Panc1 (cell line): ENCODE measurements around the gene ACTL10. TPM values are rescaled to one million over a fixed set of nuclear protein-coding genes. Genes with fewer than 3 reads are reported as not detected.

ENCODE experiments used
- ATAC-seq: fragments of 200-7000 bp; cut with Tn5 transposase; 2 replicates; pipeline ENCODE4 v1.9.1; 2020; ENCODE audit warnings: mild to moderate bottlenecking, moderate library complexity
- BruUV-seq: library from RNA; stranded (reverse); fragments of 400-500 nt; replicated peaks from 2 replicates; lab custom pipeline; 2021; lab: Mats Ljungman, UMichigan
- CTCF ChIA-PET: fragments of 300-600 bp; sonication (Branson Sonifier 250); formaldehyde crosslinking; loops from one replicate; lab custom pipeline; 2022; ENCODE audit warnings: antibody characterized with exemption; lab: Charles Lee
- POLR2A ChIA-PET: fragments of 300-600 bp; sonication (Branson Sonifier 250); formaldehyde crosslinking; loops from one replicate; lab custom pipeline; 2022; ENCODE audit warnings: antibody characterized with exemption; lab: Charles Lee
- DNase-seq: peaks from one replicate; pipeline ENCODE4 v3.0.0-alpha.2; 2010; ENCODE audit warnings: low read depth, low spot score
- H3K27ac ChIP-seq: 2 replicates; pipeline ENCODE4 v1.5.1; 2011; ENCODE audit warnings: mild to moderate bottlenecking, low read length, inconsistent platforms
- H3K27me3 ChIP-seq: fragments of 200-500 bp; sonication (Bioruptor generic); 2 replicates; pipeline ENCODE4 v1.6.0; 2014; ENCODE audit warnings: low read length, inconsistent platforms; ENCODE audit not compliant: control insufficient read depth, insufficient read depth
- H3K36me3 ChIP-seq: fragments of 200-500 bp; sonication (Bioruptor generic); 2 replicates; pipeline ENCODE4 v1.5.1; 2014; ENCODE audit warnings: inconsistent platforms, mild to moderate bottlenecking, low read length, moderate library complexity; ENCODE audit not compliant: control insufficient read depth, insufficient read depth
- H3K4me1 ChIP-seq: 2 replicates; pipeline ENCODE4 v1.5.1; 2011; ENCODE audit warnings: inconsistent platforms, mild to moderate bottlenecking, low read length, moderate library complexity; ENCODE audit not compliant: control insufficient read depth, insufficient read depth
- H3K4me3 ChIP-seq, 2 experiments: 2 replicates each; pipeline ENCODE4 v1.5.1; 2011 to 2012; ENCODE audit warnings: low read depth in 2 of 2, low read length in 2 of 2, mild to moderate bottlenecking in 2 of 2, inconsistent platforms in 1 of 2, moderate library complexity in 1 of 2
- H3K9me3 ChIP-seq: fragments of 200-500 bp; sonication (Bioruptor generic); 2 replicates; pipeline ENCODE4 v1.5.1; 2014; ENCODE audit warnings: low read depth, mild to moderate bottlenecking, inconsistent platforms, low read length, moderate library complexity; ENCODE audit not compliant: control insufficient read depth, insufficient read depth
- POLR2AphosphoS5 ChIP-seq: IDR thresholded peaks from 2 replicates; pipeline ENCODE4 v1.6.1; 2012; ENCODE audit warnings: mild to moderate bottlenecking, low read depth, low read length, moderate library complexity
- SIN3A ChIP-seq: IDR thresholded peaks from 2 replicates; pipeline ENCODE4 v1.6.1; 2012; ENCODE audit warnings: low read depth, mild to moderate bottlenecking, low read length, moderate library complexity, borderline replicate concordance; ENCODE audit not compliant: insufficient read depth
- TCF7L2 ChIP-seq: IDR thresholded peaks from 2 replicates; pipeline ENCODE4 v1.6.1; 2011; ENCODE audit warnings: mild to moderate bottlenecking, low read depth, low read length, inconsistent platforms
- in situ Hi-C: cut with HindIII; loops from 2 replicates; pipeline ENCODE4 v1.10.0; 2016; ENCODE audit warnings: low sequenced_read_pairs, low pct_unique_long_range_greater_than_20kb
- intact Hi-C: fragments of 100-400 bp; cut with micrococcal nuclease; formaldehyde crosslinking; loops from one replicate; pipeline ENCODE4 v1.10.0; 2022; ENCODE audit not compliant: unreplicated experiment
- total RNA-seq: library from RNA; stranded (reverse); gene quantifications from one replicate; pipeline ENCODE4 v1.2.1, GENCODE V29; 2021; ENCODE audit not compliant: unreplicated experiment
- TF ChIP-seq, protein P1 (sequence below): fragments of 450-650 bp; IDR thresholded peaks from 2 replicates; pipeline ENCODE4 v1.5.1; 2017; ENCODE audit warnings: mild to moderate bottlenecking
- TF ChIP-seq, protein P2 (sequence below), 2 experiments: IDR thresholded peaks; 2 replicates each; pipeline ENCODE4 v1.6.1; 2011 to 2012; ENCODE audit warnings: low read depth in 2 of 2, control low read depth in 1 of 2, low read length in 1 of 2, mild to moderate bottlenecking in 1 of 2, moderate library complexity in 1 of 2; ENCODE audit not compliant: insufficient read depth in 1 of 2

ACTL10 gene
- total RNA-seq, 1 experiment from 2014 or later: not detected

DNA sequence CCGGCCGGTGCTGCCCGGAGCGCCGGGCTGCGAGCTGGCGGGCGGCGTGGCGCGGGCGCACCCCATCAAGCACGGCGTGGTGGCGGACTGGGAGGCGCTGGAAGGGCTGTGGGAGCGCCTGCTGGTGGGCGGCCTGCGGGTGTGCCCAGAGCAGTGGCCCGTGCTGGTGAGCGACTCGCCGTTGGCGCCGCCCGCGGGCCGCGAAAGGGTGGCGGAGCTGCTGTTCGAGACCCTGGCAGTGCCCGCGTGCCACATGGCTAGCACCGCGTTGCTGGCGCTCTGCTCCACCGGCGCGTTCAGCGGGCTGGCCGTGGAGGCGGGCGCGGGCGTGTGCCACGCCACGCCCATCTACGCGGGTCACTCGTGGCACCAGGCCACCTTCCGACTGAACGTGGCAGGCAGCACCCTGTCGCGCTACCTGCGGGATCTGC, 517 bp downstream of the ACTL10 start:
- Histone ChIP-seq H3K27ac (no peak overlapping the region), H3K4me3 (peak overlapping the region in 1 of 2 experiments; percentile 7; a peak in 1 of 4 replicates), H3K27me3 (no peaks in the 10 kb centered on the region), H3K36me3 (no peaks in the 10 kb centered on the region), H3K4me1 (peaks cover 14% of the 10 kb centered on the region), H3K9me3 (no peaks in the 10 kb centered on the region)
- intact Hi-C loops (no loop called here), in situ Hi-C loops (no loop called here)
- DNase-seq (no peak), ATAC-seq (no peak)
- ChIA-PET CTCF (no interaction called here), POLR2A (interaction anchor here (0.6 kb wide), 1 partner anchor 18 kb away, joined by 3 read pairs; no protein-coding TSS in a partner anchor)
- TF ChIP-seq POLR2AphosphoS5 (no peak), SIN3A (no peak), TCF7L2 (no peak)
- TF ChIP-seq, protein P1, sequence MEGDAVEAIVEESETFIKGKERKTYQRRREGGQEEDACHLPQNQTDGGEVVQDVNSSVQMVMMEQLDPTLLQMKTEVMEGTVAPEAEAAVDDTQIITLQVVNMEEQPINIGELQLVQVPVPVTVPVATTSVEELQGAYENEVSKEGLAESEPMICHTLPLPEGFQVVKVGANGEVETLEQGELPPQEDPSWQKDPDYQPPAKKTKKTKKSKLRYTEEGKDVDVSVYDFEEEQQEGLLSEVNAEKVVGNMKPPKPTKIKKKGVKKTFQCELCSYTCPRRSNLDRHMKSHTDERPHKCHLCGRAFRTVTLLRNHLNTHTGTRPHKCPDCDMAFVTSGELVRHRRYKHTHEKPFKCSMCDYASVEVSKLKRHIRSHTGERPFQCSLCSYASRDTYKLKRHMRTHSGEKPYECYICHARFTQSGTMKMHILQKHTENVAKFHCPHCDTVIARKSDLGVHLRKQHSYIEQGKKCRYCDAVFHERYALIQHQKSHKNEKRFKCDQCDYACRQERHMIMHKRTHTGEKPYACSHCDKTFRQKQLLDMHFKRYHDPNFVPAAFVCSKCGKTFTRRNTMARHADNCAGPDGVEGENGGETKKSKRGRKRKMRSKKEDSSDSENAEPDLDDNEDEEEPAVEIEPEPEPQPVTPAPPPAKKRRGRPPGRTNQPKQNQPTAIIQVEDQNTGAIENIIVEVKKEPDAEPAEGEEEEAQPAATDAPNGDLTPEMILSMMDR: no peak
- TF ChIP-seq, protein P2, sequence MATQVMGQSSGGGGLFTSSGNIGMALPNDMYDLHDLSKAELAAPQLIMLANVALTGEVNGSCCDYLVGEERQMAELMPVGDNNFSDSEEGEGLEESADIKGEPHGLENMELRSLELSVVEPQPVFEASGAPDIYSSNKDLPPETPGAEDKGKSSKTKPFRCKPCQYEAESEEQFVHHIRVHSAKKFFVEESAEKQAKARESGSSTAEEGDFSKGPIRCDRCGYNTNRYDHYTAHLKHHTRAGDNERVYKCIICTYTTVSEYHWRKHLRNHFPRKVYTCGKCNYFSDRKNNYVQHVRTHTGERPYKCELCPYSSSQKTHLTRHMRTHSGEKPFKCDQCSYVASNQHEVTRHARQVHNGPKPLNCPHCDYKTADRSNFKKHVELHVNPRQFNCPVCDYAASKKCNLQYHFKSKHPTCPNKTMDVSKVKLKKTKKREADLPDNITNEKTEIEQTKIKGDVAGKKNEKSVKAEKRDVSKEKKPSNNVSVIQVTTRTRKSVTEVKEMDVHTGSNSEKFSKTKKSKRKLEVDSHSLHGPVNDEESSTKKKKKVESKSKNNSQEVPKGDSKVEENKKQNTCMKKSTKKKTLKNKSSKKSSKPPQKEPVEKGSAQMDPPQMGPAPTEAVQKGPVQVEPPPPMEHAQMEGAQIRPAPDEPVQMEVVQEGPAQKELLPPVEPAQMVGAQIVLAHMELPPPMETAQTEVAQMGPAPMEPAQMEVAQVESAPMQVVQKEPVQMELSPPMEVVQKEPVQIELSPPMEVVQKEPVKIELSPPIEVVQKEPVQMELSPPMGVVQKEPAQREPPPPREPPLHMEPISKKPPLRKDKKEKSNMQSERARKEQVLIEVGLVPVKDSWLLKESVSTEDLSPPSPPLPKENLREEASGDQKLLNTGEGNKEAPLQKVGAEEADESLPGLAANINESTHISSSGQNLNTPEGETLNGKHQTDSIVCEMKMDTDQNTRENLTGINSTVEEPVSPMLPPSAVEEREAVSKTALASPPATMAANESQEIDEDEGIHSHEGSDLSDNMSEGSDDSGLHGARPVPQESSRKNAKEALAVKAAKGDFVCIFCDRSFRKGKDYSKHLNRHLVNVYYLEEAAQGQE (IDR thresholded peaks at IDR 0.05; ENCODE audit: insufficient read depth in 1 of 2, low read depth in 2 of 2, low read length in 1 of 2): no peak
- no TSS peak for BruUV-seq

DNA sequence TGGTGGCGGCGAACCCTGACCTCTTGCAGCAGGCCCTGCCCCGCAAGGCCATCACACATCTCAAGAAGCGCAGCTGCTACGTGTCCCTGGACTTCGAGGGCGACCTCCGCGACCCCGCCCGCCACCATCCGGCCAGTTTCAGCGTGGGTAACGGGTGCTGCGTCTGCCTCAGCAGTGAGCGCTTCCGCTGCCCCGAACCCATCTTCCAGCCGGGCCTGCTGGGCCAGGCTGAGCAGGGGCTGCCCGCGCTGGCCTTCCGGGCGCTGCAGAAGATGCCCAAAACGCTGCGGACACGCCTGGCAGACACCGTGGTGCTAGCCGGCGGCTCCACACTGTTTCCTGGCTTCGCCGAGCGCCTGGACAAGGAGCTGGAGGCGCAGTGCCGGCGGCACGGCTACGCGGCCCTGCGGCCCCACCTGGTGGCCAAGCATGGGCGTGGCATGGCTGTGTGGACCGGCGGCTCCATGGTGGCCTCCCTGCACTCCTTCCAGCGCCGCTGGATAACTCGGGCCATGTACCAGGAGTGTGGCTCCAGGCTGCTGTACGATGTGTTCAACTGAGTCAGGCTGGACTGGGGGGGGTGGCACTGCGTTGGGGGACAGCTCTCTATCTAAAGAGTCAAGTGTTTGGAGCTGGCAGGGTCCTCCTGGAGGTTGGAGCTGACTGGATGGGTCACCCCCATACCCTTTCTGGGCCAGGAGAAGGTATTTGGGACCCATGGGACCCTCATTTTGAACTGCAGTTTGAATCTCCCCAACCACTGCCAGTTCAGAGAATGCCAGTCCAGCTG, 1.1 kb downstream of the ACTL10 start:
- Histone ChIP-seq H3K27ac (no peak overlapping the region), H3K4me3 (no peak overlapping the region), H3K27me3 (no peaks in the 10 kb centered on the region), H3K36me3 (no peaks in the 10 kb centered on the region), H3K4me1 (peaks cover 18% of the 10 kb centered on the region), H3K9me3 (no peaks in the 10 kb centered on the region)
- ChIA-PET CTCF (interaction anchor here (0.6 kb wide), 1 partner anchor 405 kb away, joined by 4 read pairs; no protein-coding TSS in a partner anchor), POLR2A (interaction anchor here (0.6 kb wide), 1 partner anchor 19 kb away, joined by 3 read pairs; no protein-coding TSS in a partner anchor)
- BruUV-seq: no TSS peak
- intact Hi-C loops (no loop called here), in situ Hi-C loops (no loop called here)
- DNase-seq: no peak
- TF ChIP-seq POLR2AphosphoS5: no peak
- TF ChIP-seq TCF7L2: no peak
- TF ChIP-seq, protein P2 (IDR thresholded peaks at IDR 0.05; ENCODE audit: insufficient read depth in 1 of 2, low read depth in 2 of 2, low read length in 1 of 2): no peak
- TF ChIP-seq, protein P1: no peak; the same call in 1 of the 2 replicates
- no peak for TF ChIP-seq SIN3A
- ATAC-seq: no peak
